ENCODE data around the gene STAMBP.

- TF ChIP-seq CTCF (IDR thresholded peaks at IDR 0.05) = no peak
- TF ChIP-seq POLR2A (IDR thresholded peaks at IDR 0.05) = no peak
These were observed 73.5 kb downstream of the STAMBP start for GRCh38 chr2:73902284-73902683.
